Ovary (tissue), 3 donors: ENCODE measurements around the gene FTCDNL1.

Experiments used
- EP300 ChIP-seq: sonication (generic); formaldehyde crosslinking; IDR thresholded peaks from one replicate; pipeline ENCODE4 v1.6.1; 2017; ENCODE audit warnings: antibody characterized with exemption
- POLR2A ChIP-seq: fragments of 450-650 bp; IDR thresholded peaks from one replicate; pipeline ENCODE4 v1.6.1; 2017; ENCODE audit warnings: antibody characterized with exemption, mild to moderate bottlenecking, moderate library complexity
- TF ChIP-seq, protein P1 (sequence below), 3 donors: fragments of 450-650 bp in 2 of 3; fragments of 200-600 bp in 1 of 3; IDR thresholded peaks; one replicate each; pipeline versions ENCODE4 v1.5.1 to v1.8.0; 2016 to 2022; ENCODE audit warnings: antibody characterized with exemption in 3 of 3, mild to moderate bottlenecking in 1 of 3
- donor health status: DM: no; HTN: no; CAD: no.

DNA sequence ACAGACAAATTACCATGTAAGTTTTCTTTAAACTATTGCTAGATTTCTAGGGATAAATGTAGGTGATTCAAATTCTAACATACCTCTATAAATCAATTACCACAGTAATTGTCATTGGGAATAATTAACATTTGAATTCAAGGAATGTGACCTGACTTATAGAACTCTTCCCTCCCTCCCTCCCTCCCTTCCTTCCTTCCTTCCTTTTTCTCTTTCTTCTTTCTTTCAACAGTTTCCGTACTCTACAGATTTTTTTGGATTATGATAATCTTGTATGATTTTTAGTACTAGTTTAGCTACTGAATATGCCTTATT, 18.2 kb upstream of the FTCDNL1 start:
- TF ChIP-seq, protein P1, sequence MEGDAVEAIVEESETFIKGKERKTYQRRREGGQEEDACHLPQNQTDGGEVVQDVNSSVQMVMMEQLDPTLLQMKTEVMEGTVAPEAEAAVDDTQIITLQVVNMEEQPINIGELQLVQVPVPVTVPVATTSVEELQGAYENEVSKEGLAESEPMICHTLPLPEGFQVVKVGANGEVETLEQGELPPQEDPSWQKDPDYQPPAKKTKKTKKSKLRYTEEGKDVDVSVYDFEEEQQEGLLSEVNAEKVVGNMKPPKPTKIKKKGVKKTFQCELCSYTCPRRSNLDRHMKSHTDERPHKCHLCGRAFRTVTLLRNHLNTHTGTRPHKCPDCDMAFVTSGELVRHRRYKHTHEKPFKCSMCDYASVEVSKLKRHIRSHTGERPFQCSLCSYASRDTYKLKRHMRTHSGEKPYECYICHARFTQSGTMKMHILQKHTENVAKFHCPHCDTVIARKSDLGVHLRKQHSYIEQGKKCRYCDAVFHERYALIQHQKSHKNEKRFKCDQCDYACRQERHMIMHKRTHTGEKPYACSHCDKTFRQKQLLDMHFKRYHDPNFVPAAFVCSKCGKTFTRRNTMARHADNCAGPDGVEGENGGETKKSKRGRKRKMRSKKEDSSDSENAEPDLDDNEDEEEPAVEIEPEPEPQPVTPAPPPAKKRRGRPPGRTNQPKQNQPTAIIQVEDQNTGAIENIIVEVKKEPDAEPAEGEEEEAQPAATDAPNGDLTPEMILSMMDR (IDR thresholded peaks at IDR 0.05), result no peak
- TF ChIP-seq POLR2A, result no peak
- TF ChIP-seq EP300, result no peak
